H1 (cell line): ENCODE results near the gene UGGT1. TPM values are rescaled to one million over a fixed set of nuclear protein-coding genes. Genes with fewer than 3 reads are reported as not detected.

Experiments
- CTCF ChIA-PET: fragments of 300-600 bp; sonication (Branson Sonifier 250); formaldehyde crosslinking; loops from one replicate; lab custom pipeline; 2021; ENCODE audit not compliant: partially characterized antibody; lab: Charles Lee
- POLR2A ChIA-PET: fragments of 300-600 bp; sonication (Branson Sonifier 250); formaldehyde crosslinking; loops from one replicate; lab custom pipeline; 2021; ENCODE audit warnings: inconsistent platforms; ENCODE audit not compliant: partially characterized antibody; lab: Charles Lee
- DNase-seq, 2 experiments: peaks; one replicate each; pipeline versions ENCODE4 v3.0.0 to v3.0.0-alpha.2; 2010 to 2022; ENCODE audit warnings: low spot score in 2 of 2, low read depth in 1 of 2, mixed read lengths in 1 of 2
- FAIRE-seq: peaks from 2 replicates; lab custom pipeline; 2011; peaks lifted over from hg19 to GRCh38; lab: Jason Lieb, UNC
- H2AFZ ChIP-seq: 2 replicates; pipeline ENCODE4 v1.8.1; 2012; ENCODE audit warnings: low read length, inconsistent platforms
- H2AK5ac ChIP-seq: 2 replicates; pipeline ENCODE4 v1.6.1; 2013; ENCODE audit warnings: low read depth, low read length
- H2BK120ac ChIP-seq: replicated peaks from 2 replicates; pipeline ENCODE3; 2013; ENCODE audit warnings: low read depth, low read length, inconsistent platforms
- H2BK12ac ChIP-seq: 2 replicates; pipeline ENCODE4 v1.6.1; 2013; ENCODE audit warnings: low read depth, low read length
- H2BK15ac ChIP-seq: 2 replicates; pipeline ENCODE4 v1.6.1; 2013; ENCODE audit warnings: low read length
- H2BK20ac ChIP-seq: 2 replicates; pipeline ENCODE4 v1.6.1; 2013; ENCODE audit warnings: low read length
- H2BK5ac ChIP-seq: 2 replicates; pipeline ENCODE4 v1.6.1; 2013; ENCODE audit warnings: low read depth, low read length
- H3K14ac ChIP-seq: 2 replicates; pipeline ENCODE4 v1.6.1; 2013; ENCODE audit warnings: inconsistent platforms; ENCODE audit not compliant: insufficient read length
- H3K18ac ChIP-seq: 2 replicates; pipeline ENCODE4 v1.6.1; 2013; ENCODE audit warnings: low read length; ENCODE audit errors: extremely low read depth
- H3K23ac ChIP-seq: 2 replicates; pipeline ENCODE4 v1.6.1; 2013; ENCODE audit warnings: inconsistent platforms; ENCODE audit not compliant: insufficient read length
- H3K23me2 ChIP-seq: 2 replicates; pipeline ENCODE4 v1.6.1; 2013; ENCODE audit warnings: low read depth, low read length
- H3K27ac ChIP-seq: 2 replicates; pipeline ENCODE4 v1.6.1; 2011; ENCODE audit warnings: low read depth, low read length, inconsistent platforms
- H3K27me3 ChIP-seq, 4 experiments: replicated peaks in 1 of 4; 1 replicate in 1 of 4; 2 replicates in 3 of 4; pipeline versions ENCODE4 v1.6.1 to v1.8.1; 2011 to 2013; ENCODE audit warnings: low read length in 3 of 4, mild to moderate bottlenecking in 3 of 4, inconsistent platforms in 2 of 4, mixed read lengths in 2 of 4, moderate library complexity in 1 of 4; ENCODE audit not compliant: control insufficient read depth in 3 of 4, insufficient read depth in 3 of 4; ENCODE audit errors: extremely low read depth in 1 of 4
- H3K36me3 ChIP-seq, 4 experiments: 2 replicates each; pipeline versions ENCODE4 v1.6.1 to v1.8.1; 2011 to 2013; ENCODE audit warnings: mild to moderate bottlenecking in 4 of 4, low read length in 3 of 4, moderate library complexity in 2 of 4, control low read depth in 1 of 4, inconsistent platforms in 1 of 4; ENCODE audit not compliant: insufficient read depth in 4 of 4, control insufficient read depth in 2 of 4
- H3K4ac ChIP-seq: replicated peaks from 2 replicates; pipeline ENCODE3; 2013; ENCODE audit warnings: low read length, low read depth, mixed read lengths, inconsistent platforms; ENCODE audit not compliant: insufficient read length
- H3K4me1 ChIP-seq, 4 experiments: replicated peaks in 1 of 4; 1 replicate in 1 of 4; 2 replicates in 3 of 4; pipeline versions ENCODE4 v1.6.1 to v1.8.1; 2011 to 2013; ENCODE audit warnings: low read length in 3 of 4, inconsistent platforms in 2 of 4, mixed read lengths in 1 of 4; ENCODE audit not compliant: insufficient read depth in 4 of 4, control insufficient read depth in 3 of 4
- H3K4me2 ChIP-seq, 2 experiments: 2 replicates each; pipeline versions ENCODE4 v1.6.1 to v1.8.1; 2011 to 2013; ENCODE audit warnings: low read depth in 2 of 2, low read length in 2 of 2, control low read depth in 1 of 2, inconsistent platforms in 1 of 2, mild to moderate bottlenecking in 1 of 2; ENCODE audit not compliant: insufficient read depth in 1 of 2
- H3K4me3 ChIP-seq, 4 experiments: fragments of 200-600, 300-600 bp in 1 of 4; sonication (generic), shearing (Covaris generic), sonication (Bioruptor Twin) in 1 of 4; 2 replicates each; pipeline versions ENCODE4 v1.5.1 to v1.8.1; 2011 to 2016; ENCODE audit warnings: low read length in 4 of 4, low read depth in 3 of 4, control low read depth in 2 of 4, inconsistent platforms in 2 of 4, mild to moderate bottlenecking in 2 of 4, mixed read lengths in 1 of 4, moderate library complexity in 1 of 4; ENCODE audit not compliant: insufficient read depth in 2 of 4; ENCODE audit errors: extremely low read depth in 1 of 4
- H3K56ac ChIP-seq: replicated peaks from 2 replicates; pipeline ENCODE3; 2013; ENCODE audit warnings: low read depth, mild to moderate bottlenecking, mixed read lengths, low read length, inconsistent platforms; ENCODE audit not compliant: insufficient read length
- H3K79me1 ChIP-seq: 2 replicates; pipeline ENCODE4 v1.6.1; 2013; ENCODE audit warnings: low read depth, low read length, control low read depth
- H3K79me2 ChIP-seq, 2 experiments: 2 replicates each; pipeline versions ENCODE4 v1.6.1 to v1.8.1; 2012 to 2013; ENCODE audit warnings: low read length in 2 of 2, mild to moderate bottlenecking in 2 of 2, inconsistent platforms in 1 of 2; ENCODE audit not compliant: insufficient read depth in 2 of 2, control insufficient read depth in 1 of 2
- H3K9ac ChIP-seq, 4 experiments: replicated peaks in 1 of 4; 1 replicate in 1 of 4; 2 replicates in 3 of 4; pipeline versions ENCODE4 v1.6.1 to v1.8.1; 2011 to 2013; ENCODE audit warnings: low read depth in 3 of 4, low read length in 3 of 4, control low read depth in 2 of 4, mild to moderate bottlenecking in 2 of 4, moderate library complexity in 2 of 4, inconsistent platforms in 1 of 4; ENCODE audit errors: extremely low read depth in 1 of 4
- H3K9me3 ChIP-seq, 2 experiments: 2 replicates each; pipeline versions ENCODE4 v1.6.1 to v1.8.1; 2012 to 2013; ENCODE audit warnings: mild to moderate bottlenecking in 2 of 2, moderate library complexity in 2 of 2, control low read depth in 1 of 2, inconsistent platforms in 1 of 2, low read depth in 1 of 2, low read length in 1 of 2, mixed read lengths in 1 of 2; ENCODE audit not compliant: insufficient read depth in 2 of 2
- H4K20me1 ChIP-seq, 2 experiments: replicated peaks in 1 of 2; 2 replicates each; pipeline versions ENCODE3 to v1.8.1; 2011 to 2013; ENCODE audit warnings: inconsistent platforms in 2 of 2, low read length in 2 of 2, mild to moderate bottlenecking in 1 of 2; ENCODE audit not compliant: insufficient read depth in 2 of 2, control insufficient read depth in 1 of 2
- H4K5ac ChIP-seq: 2 replicates; pipeline ENCODE4 v1.6.1; 2013; ENCODE audit warnings: low read length, low read depth, mixed read lengths, inconsistent platforms; ENCODE audit not compliant: insufficient read length
- H4K8ac ChIP-seq: 2 replicates; pipeline ENCODE4 v1.8.0; 2013; ENCODE audit warnings: mild to moderate bottlenecking, moderate library complexity, low read length, inconsistent platforms; ENCODE audit not compliant: insufficient read depth; ENCODE audit errors: extremely low read depth
- H4K91ac ChIP-seq: replicated peaks from 2 replicates; pipeline ENCODE3; 2013; ENCODE audit warnings: low read length, mixed read lengths, inconsistent platforms; ENCODE audit not compliant: insufficient read length
- NRF1 ChIP-seq: IDR thresholded peaks from 2 replicates; pipeline ENCODE4 v1.6.1; 2011; ENCODE audit warnings: mild to moderate bottlenecking, low read depth, low read length, improper control_type of control experiment
- SAP30 ChIP-seq: fragments of 300-600 bp; sonication (generic); IDR thresholded peaks from 2 replicates; pipeline ENCODE4 v1.7.1; 2012; ENCODE audit warnings: low read length, moderate library complexity, mild to moderate bottlenecking, inconsistent platforms; ENCODE audit not compliant: insufficient read depth, insufficient replicate concordance
- WGBS, 2 experiments: shearing (Covaris generic) in 1 of 2; methylation state at CpG; one replicate each; pipeline versions ENCODE4 v1.1.6 to v1.1.7; 2013 to 2015; ENCODE audit warnings: low lambda C conversion rate in 2 of 2, mixed read lengths in 2 of 2, inconsistent platforms in 1 of 2, low coverage in 1 of 2, missing lambda C conversion rate in 1 of 2; ENCODE audit not compliant: insufficient replicate concordance in 2 of 2, insufficient coverage in 1 of 2, insufficient read length in 1 of 2; ENCODE audit errors: extremely low coverage in 1 of 2, missing lambda C conversion rate in 1 of 2; 5-methylcytosine and 5-hydroxymethylcytosine counted together
- polyA plus RNA-seq, 7 experiments: library from polyadenylated mRNA; depleted of rRNA in 3 of 7; stranded (reverse) in 5 of 7; unstranded in 2 of 7; fragments of >200 nt in 5 of 7; fragments of 200-250 nt in 2 of 7; gene quantifications; 1 replicate in 5 of 7; 2 replicates in 1 of 7; 4 replicates in 1 of 7; pipeline versions ENCODE4 v1.2.1 to v1.2.3, GENCODE V29; 2011 to 2013; ENCODE audit warnings: missing spikeins in 2 of 7, mixed read lengths in 2 of 7
- total RNA-seq: library from RNA; stranded (reverse); fragmentation: NEBNext Ultra II Directional; extraction: Animal tissue kit (Norgen Biotek cat#: 25700); gene quantifications from 2 replicates; pipeline ENCODE4 v1.2.1, GENCODE V29; 2021

Gene UGGT1
- total and polyA plus RNA-seq, 2 of the 8 experiments (the other 6 are each of a cell fraction or from before 2014, with no cell fraction given), result 14.9 to 57.3 TPM

DNA sequence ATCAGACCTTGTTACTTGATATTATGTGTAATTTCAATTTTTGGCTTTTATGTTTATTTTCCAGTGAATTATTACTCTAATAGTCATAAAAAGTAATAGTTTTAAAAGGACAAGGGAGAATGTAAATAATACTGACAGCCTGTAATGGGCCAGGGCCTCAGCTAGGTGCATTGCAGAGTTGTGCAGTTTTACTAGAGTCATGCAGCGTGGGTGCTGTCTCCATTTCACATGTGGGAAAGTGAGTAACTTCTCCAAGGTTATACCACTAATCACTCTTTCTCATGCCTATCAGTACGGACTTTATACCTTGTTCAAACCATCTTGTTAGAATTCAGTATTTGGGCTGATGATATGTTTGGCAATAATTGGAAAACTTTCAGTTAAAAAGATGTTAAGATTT, 73.3 kb downstream of the UGGT1 start:
- Histone ChIP-seq H2AFZ (no peak overlapping the region), H2AK5ac (no peak overlapping the region), H3K79me2 (no peaks in the 10 kb centered on the region), H3K4me2 (no peak overlapping the region), H2BK120ac (no peak overlapping the region), H4K5ac (no peak overlapping the region), H3K56ac (no peak overlapping the region), H3K4ac (no peak overlapping the region), H3K27ac (no peak overlapping the region), H3K9ac (no peak overlapping the region), H3K36me3 (peaks cover 7 to 43% (median 17%) of the 10 kb centered on the region in 4 experiments; a peak in 7 of 8 replicates), H3K79me1 (no peaks in the 10 kb centered on the region), H3K18ac (no peak overlapping the region), H3K14ac (no peak overlapping the region), H2BK5ac (no peak overlapping the region), H4K8ac (no peak overlapping the region), H3K4me1 (peaks cover 0 to 2% (median 0%) of the 10 kb centered on the region in 4 experiments; a peak in 1 of 7 replicates), H2BK15ac (no peak overlapping the region), H3K23ac (no peak overlapping the region), H4K20me1 (peaks cover 0 to 2% of the 10 kb centered on the region in 2 experiments), H2BK20ac (no peak overlapping the region), H2BK12ac (no peak overlapping the region), H3K4me3 (no peak overlapping the region), H3K9me3 (no peaks in the 10 kb centered on the region), H3K27me3 (no peaks in the 10 kb centered on the region), H4K91ac (no peak overlapping the region), H3K23me2 (no peaks in the 10 kb centered on the region)
- CTCF ChIA-PET, result no interaction called here
- no peak for TF ChIP-seq SAP30
- TF ChIP-seq NRF1, result no peak
- DNase-seq (no peak), FAIRE-seq (no peak)
- POLR2A ChIA-PET, result no interaction called here
- WGBS, 2 experiments, result 87% methylated on average over 2 of the region's 2 CpGs; no CpG with 5 or more reads in 1 of the 2 experiments
